WTC11 (cell line): ENCODE measurements around the gene CBY1. TPM values are rescaled to one million over a fixed set of nuclear protein-coding genes. Genes with fewer than 3 reads are reported as not detected.

Experiments used
- CDX4 ChIP-seq: fragments of 250-450 bp; sonication (Bioruptor Pico); IDR thresholded peaks from 2 replicates; pipeline ENCODE4 v1.9.0; 2021; ENCODE audit warnings: moderate library complexity, mild to moderate bottlenecking, inconsistent platforms, borderline replicate concordance
- ETV6 ChIP-seq: sonication (generic); formaldehyde crosslinking; IDR thresholded peaks from 2 replicates; pipeline ENCODE4 v1.8.1; 2022; ENCODE audit warnings: mild to moderate bottlenecking, missing genetic modification reagents
- GTF2I ChIP-seq: fragments of 250-450 bp; sonication (Bioruptor Pico); conservative IDR thresholded peaks from 2 replicates; pipeline ENCODE4 v1.4.0; 2021; ENCODE audit warnings: mild to moderate bottlenecking
- HMGA2 ChIP-seq: fragments of 250-450 bp; sonication (Bioruptor Pico); IDR thresholded peaks from 2 replicates; pipeline ENCODE4 v1.4.0; 2021; ENCODE audit warnings: mild to moderate bottlenecking, moderate library complexity
- KAT7 ChIP-seq: sonication (generic); formaldehyde crosslinking; IDR thresholded peaks from 2 replicates; pipeline ENCODE4 v1.8.1; 2023; ENCODE audit warnings: missing genetic modification reagents, mild to moderate bottlenecking, borderline replicate concordance
- MLX ChIP-seq: sonication (generic); formaldehyde crosslinking; IDR thresholded peaks from 2 replicates; pipeline ENCODE4 v1.8.1; 2023; ENCODE audit warnings: mild to moderate bottlenecking, missing genetic modification reagents, moderate library complexity
- OVOL2 ChIP-seq: fragments of 250-450 bp; sonication (Bioruptor Pico); IDR thresholded peaks from 2 replicates; pipeline ENCODE4 v1.9.0; 2021; ENCODE audit warnings: mild to moderate bottlenecking, borderline replicate concordance
- PRDM15 ChIP-seq: sonication (generic); formaldehyde crosslinking; IDR thresholded peaks from 2 replicates; pipeline ENCODE4 v1.8.0; 2022; ENCODE audit warnings: missing genetic modification reagents
- RELA ChIP-seq: sonication (generic); formaldehyde crosslinking; IDR thresholded peaks from 2 replicates; pipeline ENCODE4 v1.8.1; 2022; ENCODE audit warnings: missing genetic modification reagents, mild to moderate bottlenecking, borderline replicate concordance
- RORB ChIP-seq: fragments of 250-450 bp; sonication (Bioruptor Pico); IDR thresholded peaks from 2 replicates; pipeline ENCODE4 v1.9.0; 2021; ENCODE audit warnings: mild to moderate bottlenecking
- SMAD4 ChIP-seq: sonication (generic); formaldehyde crosslinking; IDR thresholded peaks from 2 replicates; pipeline ENCODE4 v1.8.0; 2022; ENCODE audit warnings: mild to moderate bottlenecking, missing genetic modification reagents
- SOX15 ChIP-seq: fragments of 250-450 bp; sonication (Bioruptor Pico); IDR thresholded peaks from 2 replicates; pipeline ENCODE4 v1.9.0; 2021; ENCODE audit warnings: mild to moderate bottlenecking
- TP53 ChIP-seq: sonication (generic); formaldehyde crosslinking; IDR thresholded peaks from 2 replicates; pipeline ENCODE4 v1.8.1; 2023; ENCODE audit warnings: mild to moderate bottlenecking, missing genetic modification reagents
- ZNF121 ChIP-seq: sonication (generic); formaldehyde crosslinking; IDR thresholded peaks from 2 replicates; pipeline ENCODE4 v1.8.0; 2023; ENCODE audit warnings: missing genetic modification reagents
- ZNF423 ChIP-seq: fragments of 250-450 bp; sonication (Bioruptor Pico); IDR thresholded peaks from 2 replicates; pipeline ENCODE4 v2.1.2; 2022; ENCODE audit warnings: mild to moderate bottlenecking, moderate library complexity
- ZNF425 ChIP-seq: fragments of 250-450 bp; sonication (Bioruptor Pico); conservative IDR thresholded peaks from 2 replicates; pipeline ENCODE4 v1.9.0; 2021; ENCODE audit warnings: mild to moderate bottlenecking
- total RNA-seq: library from RNA; stranded (reverse); gene quantifications from 3 replicates; pipeline ENCODE4 v1.2.3, GENCODE V29; 2021
- TF ChIP-seq, protein P1 (sequence below): fragments of 250-450 bp; sonication (Bioruptor Pico); IDR thresholded peaks from 2 replicates; pipeline ENCODE4 v1.9.0; 2021; ENCODE audit warnings: mild to moderate bottlenecking
- TF ChIP-seq, protein P2 (sequence below): sonication (generic); formaldehyde crosslinking; IDR thresholded peaks from 2 replicates; pipeline ENCODE4 v1.8.1; 2022; ENCODE audit warnings: mild to moderate bottlenecking, moderate library complexity, missing genetic modification reagents
- TF ChIP-seq, protein P3 (sequence below): sonication (generic); formaldehyde crosslinking; IDR thresholded peaks from 2 replicates; pipeline ENCODE4 v1.8.1; 2022; ENCODE audit warnings: missing genetic modification reagents, borderline replicate concordance
- TF ChIP-seq, protein P4 (sequence below): sonication (generic); formaldehyde crosslinking; IDR thresholded peaks from 2 replicates; pipeline ENCODE4 v1.8.0; 2023; ENCODE audit warnings: missing genetic modification reagents

CBY1 gene
- total RNA-seq, 1 experiment from 2014 or later = 26.5 TPM

GRCh38 chr22:38681582-38682335, 25.3 kb downstream of the CBY1 start, which contains the start of gene TOMM22 (continued):
- no peak for TF ChIP-seq PRDM15
- TF ChIP-seq, protein P1, sequence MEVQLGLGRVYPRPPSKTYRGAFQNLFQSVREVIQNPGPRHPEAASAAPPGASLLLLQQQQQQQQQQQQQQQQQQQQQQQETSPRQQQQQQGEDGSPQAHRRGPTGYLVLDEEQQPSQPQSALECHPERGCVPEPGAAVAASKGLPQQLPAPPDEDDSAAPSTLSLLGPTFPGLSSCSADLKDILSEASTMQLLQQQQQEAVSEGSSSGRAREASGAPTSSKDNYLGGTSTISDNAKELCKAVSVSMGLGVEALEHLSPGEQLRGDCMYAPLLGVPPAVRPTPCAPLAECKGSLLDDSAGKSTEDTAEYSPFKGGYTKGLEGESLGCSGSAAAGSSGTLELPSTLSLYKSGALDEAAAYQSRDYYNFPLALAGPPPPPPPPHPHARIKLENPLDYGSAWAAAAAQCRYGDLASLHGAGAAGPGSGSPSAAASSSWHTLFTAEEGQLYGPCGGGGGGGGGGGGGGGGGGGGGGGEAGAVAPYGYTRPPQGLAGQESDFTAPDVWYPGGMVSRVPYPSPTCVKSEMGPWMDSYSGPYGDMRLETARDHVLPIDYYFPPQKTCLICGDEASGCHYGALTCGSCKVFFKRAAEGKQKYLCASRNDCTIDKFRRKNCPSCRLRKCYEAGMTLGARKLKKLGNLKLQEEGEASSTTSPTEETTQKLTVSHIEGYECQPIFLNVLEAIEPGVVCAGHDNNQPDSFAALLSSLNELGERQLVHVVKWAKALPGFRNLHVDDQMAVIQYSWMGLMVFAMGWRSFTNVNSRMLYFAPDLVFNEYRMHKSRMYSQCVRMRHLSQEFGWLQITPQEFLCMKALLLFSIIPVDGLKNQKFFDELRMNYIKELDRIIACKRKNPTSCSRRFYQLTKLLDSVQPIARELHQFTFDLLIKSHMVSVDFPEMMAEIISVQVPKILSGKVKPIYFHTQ (CRISPR knock-in tag) = no peak
- no peak for TF ChIP-seq SOX15 (CRISPR knock-in tag)
- 0 out of 2 replicates have a peak, but pooled peaks have one; percentile 55 for TF ChIP-seq GTF2I (CRISPR knock-in tag)
- peak; percentile 84 for TF ChIP-seq TP53 (CRISPR knock-in tag)
- no peak for TF ChIP-seq ZNF423 (CRISPR knock-in tag)
- 0 out of 2 replicates have a peak, but pooled peaks have one; percentile 85 for TF ChIP-seq KAT7 (CRISPR knock-in tag)
- peak; percentile 95 for TF ChIP-seq ETV6
- TF ChIP-seq HMGA2 = no peak
- TF ChIP-seq ZNF425 (CRISPR knock-in tag) = no peak
- no peak for TF ChIP-seq CDX4 (CRISPR knock-in tag)
- TF ChIP-seq, protein P2, sequence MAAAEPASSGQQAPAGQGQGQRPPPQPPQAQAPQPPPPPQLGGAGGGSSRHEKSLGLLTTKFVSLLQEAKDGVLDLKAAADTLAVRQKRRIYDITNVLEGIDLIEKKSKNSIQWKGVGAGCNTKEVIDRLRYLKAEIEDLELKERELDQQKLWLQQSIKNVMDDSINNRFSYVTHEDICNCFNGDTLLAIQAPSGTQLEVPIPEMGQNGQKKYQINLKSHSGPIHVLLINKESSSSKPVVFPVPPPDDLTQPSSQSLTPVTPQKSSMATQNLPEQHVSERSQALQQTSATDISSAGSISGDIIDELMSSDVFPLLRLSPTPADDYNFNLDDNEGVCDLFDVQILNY (CRISPR knock-in tag) = peak; percentile 90
- peak; percentile 51; the same call in 1 of the 2 replicates for TF ChIP-seq RELA (CRISPR knock-in tag)
- no peak for TF ChIP-seq OVOL2 (CRISPR knock-in tag)
- TF ChIP-seq, protein P3, sequence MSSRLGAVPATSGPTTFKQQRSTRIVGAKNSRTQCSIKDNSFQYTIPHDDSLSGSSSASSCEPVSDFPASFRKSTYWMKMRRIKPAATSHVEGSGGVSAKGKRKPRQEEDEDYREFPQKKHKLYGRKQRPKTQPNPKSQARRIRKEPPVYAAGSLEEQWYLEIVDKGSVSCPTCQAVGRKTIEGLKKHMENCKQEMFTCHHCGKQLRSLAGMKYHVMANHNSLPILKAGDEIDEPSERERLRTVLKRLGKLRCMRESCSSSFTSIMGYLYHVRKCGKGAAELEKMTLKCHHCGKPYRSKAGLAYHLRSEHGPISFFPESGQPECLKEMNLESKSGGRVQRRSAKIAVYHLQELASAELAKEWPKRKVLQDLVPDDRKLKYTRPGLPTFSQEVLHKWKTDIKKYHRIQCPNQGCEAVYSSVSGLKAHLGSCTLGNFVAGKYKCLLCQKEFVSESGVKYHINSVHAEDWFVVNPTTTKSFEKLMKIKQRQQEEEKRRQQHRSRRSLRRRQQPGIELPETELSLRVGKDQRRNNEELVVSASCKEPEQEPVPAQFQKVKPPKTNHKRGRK = no peak
- TF ChIP-seq, protein P4, sequence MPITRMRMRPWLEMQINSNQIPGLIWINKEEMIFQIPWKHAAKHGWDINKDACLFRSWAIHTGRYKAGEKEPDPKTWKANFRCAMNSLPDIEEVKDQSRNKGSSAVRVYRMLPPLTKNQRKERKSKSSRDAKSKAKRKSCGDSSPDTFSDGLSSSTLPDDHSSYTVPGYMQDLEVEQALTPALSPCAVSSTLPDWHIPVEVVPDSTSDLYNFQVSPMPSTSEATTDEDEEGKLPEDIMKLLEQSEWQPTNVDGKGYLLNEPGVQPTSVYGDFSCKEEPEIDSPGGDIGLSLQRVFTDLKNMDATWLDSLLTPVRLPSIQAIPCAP = 0 out of 2 replicates have a peak, but pooled peaks have one; percentile 76
- TF ChIP-seq MLX = 0 out of 2 replicates have a peak, but pooled peaks have one; percentile 47
- TF ChIP-seq ZNF121 = peak; percentile 99
- TF ChIP-seq RORB (CRISPR knock-in tag) = no peak
- TF ChIP-seq SMAD4 (CRISPR knock-in tag) = no peak
